Measurements from ENCODE around the gene WDR35. TPM values are rescaled to one million over a fixed set of nuclear protein-coding genes. Genes with fewer than 3 reads are reported as not detected.
A peak's percentile ranks its signal among the peaks of the same experiment; 100 is the strongest.

WDR35 gene
- total RNA-seq, 2 experiments from 2014 or later = 5.6 to 5.9 TPM

- ChIA-PET CTCF (no interaction called here), POLR2A (no interaction called here)
- peaks cover 9% of the 10 kb centered on the region for H3K4me1 Mint-ChIP-seq (ENCODE audit: low read depth)
- H3K27ac Mint-ChIP-seq = peak overlapping the region; percentile 19
- peak; percentile 27 for DNase-seq
- no peaks in the 10 kb centered on the region for H3K27me3 Mint-ChIP-seq
- H3K9me3 Mint-ChIP-seq = no peaks in the 10 kb centered on the region
- ATAC-seq = peak; percentile 73
- TF ChIP-seq CTCF (IDR thresholded peaks at IDR 0.05) = no peak
- intact Hi-C loops (cut with micrococcal nuclease) = no loop called here
- H3K4me3 Mint-ChIP-seq = no peak overlapping the region
- peaks cover 24% of the 10 kb centered on the region for H3K36me3 Mint-ChIP-seq (ENCODE audit: low read depth)
These were observed 18.2 kb downstream of the WDR35 start for GRCh38 chr2:19971691-19972090.

GRCh38 chr2:19963386-19963785, 26.5 kb downstream of the WDR35 start:
- ChIA-PET CTCF (no interaction called here), POLR2A (no interaction called here)
- TF ChIP-seq CTCF (IDR thresholded peaks at IDR 0.05) = no peak
- Mint-ChIP-seq H3K4me1 (ENCODE audit: low read depth) (no peaks in the 10 kb centered on the region), H3K27me3 (no peaks in the 10 kb centered on the region), H3K27ac (no peak overlapping the region), H3K9me3 (no peaks in the 10 kb centered on the region), H3K4me3 (no peak overlapping the region), H3K36me3 (ENCODE audit: low read depth) (peaks cover 8% of the 10 kb centered on the region)
- DNase-seq (no peak), ATAC-seq (no peak)
- intact Hi-C loops (cut with micrococcal nuclease) = no loop called here

GRCh38 chr2:19955544-19956422, 34.1 kb downstream of the WDR35 start:
- no peak overlapping the region for H3K4me3 Mint-ChIP-seq
- no peaks in the 10 kb centered on the region for H3K4me1 Mint-ChIP-seq (ENCODE audit: low read depth)
- no peak overlapping the region for H3K27ac Mint-ChIP-seq
- ChIA-PET POLR2A (no interaction called here), CTCF (interaction anchor here (0.9 to 5.5 kb wide), 8 partner anchors 9 to 266 kb away, joined by 3 to 24 read pairs (median 6); no protein-coding TSS in a partner anchor)
- intact Hi-C loops (cut with micrococcal nuclease) = loop anchor here (1.0 kb wide), 1 partner anchor 143 kb away; no protein-coding TSS in a partner anchor
- no peaks in the 10 kb centered on the region for H3K9me3 Mint-ChIP-seq
- TF ChIP-seq CTCF (IDR thresholded peaks at IDR 0.05) = peak; percentile 80
- ATAC-seq (peak; percentile 86), DNase-seq (peak; percentile 54)
- no peaks in the 10 kb centered on the region for H3K27me3 Mint-ChIP-seq
- H3K36me3 Mint-ChIP-seq (ENCODE audit: low read depth) = peaks cover 7% of the 10 kb centered on the region

GRCh38 chr2:19949071-19949470, 40.8 kb downstream of the WDR35 start:
- TF ChIP-seq CTCF (IDR thresholded peaks at IDR 0.05) = no peak
- Mint-ChIP-seq H3K36me3 (ENCODE audit: low read depth) (peaks cover 10% of the 10 kb centered on the region), H3K4me1 (ENCODE audit: low read depth) (no peaks in the 10 kb centered on the region), H3K27ac (no peak overlapping the region), H3K27me3 (no peaks in the 10 kb centered on the region), H3K4me3 (no peak overlapping the region), H3K9me3 (no peaks in the 10 kb centered on the region)
- intact Hi-C loops (cut with micrococcal nuclease) = no loop called here
- no peak for ATAC-seq
- ChIA-PET POLR2A (interaction anchor here (0.5 kb wide), 1 partner anchor 37 kb away, joined by 3 read pairs; no protein-coding TSS in a partner anchor), CTCF (no interaction called here)
- DNase-seq = no peak

Measured in activated CD8-positive, alpha-beta T cell treated with anti-CD3 and anti-CD28 coated beads for 36 hours (primary cell).